Measurements from ENCODE around the gene BDKRB1.

DNA sequence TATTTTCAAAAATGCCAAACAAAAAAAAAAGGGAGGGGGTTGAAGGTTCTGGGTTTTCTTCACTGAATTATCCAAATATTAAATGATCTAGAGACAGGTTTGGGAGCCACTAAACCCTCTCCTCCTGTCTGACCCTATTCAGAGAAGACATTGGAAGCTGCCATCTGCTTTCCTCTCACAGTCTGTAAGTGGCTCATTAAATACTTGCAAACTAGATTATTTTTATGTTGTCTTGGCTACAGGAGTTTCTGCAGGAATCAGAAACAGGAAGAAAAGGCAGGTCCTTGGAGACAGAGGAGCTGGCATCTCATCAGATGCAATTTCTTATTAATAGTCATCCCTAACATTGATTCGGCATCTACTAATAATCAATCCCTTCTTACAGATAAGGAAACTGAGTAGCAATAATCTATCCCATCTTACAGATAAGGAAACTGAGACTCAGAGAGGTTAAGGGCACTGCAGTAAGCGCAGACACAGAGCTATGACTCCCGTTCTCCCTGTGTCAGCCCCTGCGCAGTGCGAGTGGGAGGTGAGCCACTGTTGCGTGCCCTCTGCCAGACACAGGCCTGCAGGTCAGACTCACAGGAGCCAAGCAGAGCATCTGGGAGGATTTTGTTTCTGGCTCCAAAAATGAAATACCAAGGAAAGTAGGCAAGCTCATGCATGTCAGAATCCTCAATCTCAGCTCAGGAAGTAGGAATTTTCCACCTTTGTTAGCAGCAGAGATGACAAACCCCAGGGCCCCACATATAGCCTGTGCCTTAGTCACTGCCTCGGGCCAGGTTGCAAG lies 40.4 kb upstream of the BDKRB1 start:
- TF ChIP-seq, protein P1, sequence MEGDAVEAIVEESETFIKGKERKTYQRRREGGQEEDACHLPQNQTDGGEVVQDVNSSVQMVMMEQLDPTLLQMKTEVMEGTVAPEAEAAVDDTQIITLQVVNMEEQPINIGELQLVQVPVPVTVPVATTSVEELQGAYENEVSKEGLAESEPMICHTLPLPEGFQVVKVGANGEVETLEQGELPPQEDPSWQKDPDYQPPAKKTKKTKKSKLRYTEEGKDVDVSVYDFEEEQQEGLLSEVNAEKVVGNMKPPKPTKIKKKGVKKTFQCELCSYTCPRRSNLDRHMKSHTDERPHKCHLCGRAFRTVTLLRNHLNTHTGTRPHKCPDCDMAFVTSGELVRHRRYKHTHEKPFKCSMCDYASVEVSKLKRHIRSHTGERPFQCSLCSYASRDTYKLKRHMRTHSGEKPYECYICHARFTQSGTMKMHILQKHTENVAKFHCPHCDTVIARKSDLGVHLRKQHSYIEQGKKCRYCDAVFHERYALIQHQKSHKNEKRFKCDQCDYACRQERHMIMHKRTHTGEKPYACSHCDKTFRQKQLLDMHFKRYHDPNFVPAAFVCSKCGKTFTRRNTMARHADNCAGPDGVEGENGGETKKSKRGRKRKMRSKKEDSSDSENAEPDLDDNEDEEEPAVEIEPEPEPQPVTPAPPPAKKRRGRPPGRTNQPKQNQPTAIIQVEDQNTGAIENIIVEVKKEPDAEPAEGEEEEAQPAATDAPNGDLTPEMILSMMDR (IDR thresholded peaks at IDR 0.05; ENCODE audit: insufficient read depth, low read depth, low read length): no peak
- no peak for TF ChIP-seq EZH2 (IDR thresholded peaks at IDR 0.05; ENCODE audit: insufficient read depth, low read length)
